ENCODE measurements around the gene RHOA. TPM values are rescaled to one million over a fixed set of nuclear protein-coding genes. Genes with fewer than 3 reads are reported as not detected.

Gene RHOA
- total and polyA plus RNA-seq, 2 of the 13 experiments (the other 11 are each of a cell fraction or from before 2014, with no cell fraction given), result 131 to 177 TPM

DNA sequence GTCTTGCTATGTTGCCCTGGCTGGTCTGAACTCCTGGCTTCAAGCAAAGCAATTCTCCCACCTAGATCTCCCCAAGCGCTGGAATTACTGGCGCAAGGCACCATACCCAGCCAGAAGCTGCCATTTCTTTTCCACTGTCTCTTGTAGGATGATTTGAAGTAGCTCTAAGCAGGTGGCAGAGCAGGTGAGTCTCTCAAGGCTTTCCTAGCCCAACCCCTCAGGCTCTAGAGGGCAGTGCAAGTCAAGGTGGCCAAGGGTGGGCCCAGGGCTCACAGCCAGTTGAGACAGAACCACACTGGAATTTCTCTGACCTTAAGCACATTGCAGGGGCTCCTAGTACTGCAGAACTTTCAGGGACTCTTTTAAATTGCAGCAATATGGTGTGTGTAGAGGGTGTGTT is 42.7 kb upstream of the RHOA start (continued):
- TF ChIP-seq, protein P1, sequence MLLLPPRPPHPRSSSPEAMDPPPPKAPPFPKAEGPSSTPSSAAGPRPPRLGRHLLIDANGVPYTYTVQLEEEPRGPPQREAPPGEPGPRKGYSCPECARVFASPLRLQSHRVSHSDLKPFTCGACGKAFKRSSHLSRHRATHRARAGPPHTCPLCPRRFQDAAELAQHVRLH (CRISPR knock-in tag; IDR thresholded peaks at IDR 0.05; ENCODE audit: borderline replicate concordance, low read depth), result 0 out of 2 replicates have a peak, but pooled peaks have one; percentile 53

DNA sequence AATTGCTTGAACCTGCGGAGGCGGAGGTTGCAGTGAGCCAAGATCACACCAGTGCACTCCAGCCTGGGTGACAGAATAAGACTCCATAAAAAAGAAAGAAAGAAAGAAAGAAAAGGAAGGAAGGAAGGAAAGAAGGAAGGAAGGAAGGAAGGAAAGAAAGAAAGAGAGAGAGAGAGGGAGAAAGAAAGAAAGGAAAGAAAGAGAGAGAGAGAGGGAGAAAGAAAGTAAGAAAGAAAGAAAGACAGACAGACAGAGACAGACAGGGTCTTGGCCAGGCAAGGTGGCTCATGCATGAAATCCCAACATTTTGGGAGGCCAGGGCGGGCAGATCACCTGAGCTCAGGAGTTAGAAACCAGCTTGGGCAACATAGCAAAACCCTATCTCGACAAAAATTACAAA is 41.8 kb upstream of the RHOA start:
- Histone ChIP-seq H3K4me1 (ENCODE audit: insufficient read depth, low read length) (peaks cover 45% of the 10 kb centered on the region), H4K20me1 (ENCODE audit: insufficient read depth, low read length) (no peaks in the 10 kb centered on the region), H3K9ac (ENCODE audit: insufficient read depth, low read depth, low read length) (no peak overlapping the region), H3K27me3 (ENCODE audit: control insufficient read depth in 1 of 2, insufficient read depth in 2 of 2, low read length in 2 of 2) (no peaks in the 10 kb centered on the region), H3K36me3 (replicated peaks in 1 of 2; ENCODE audit: control insufficient read depth in 1 of 2, insufficient read depth in 2 of 2, low read length in 2 of 2) (no peaks in the 10 kb centered on the region), H3K4me2 (ENCODE audit: low read depth, low read length) (no peak overlapping the region), H3K4me3 (replicated peaks in 1 of 3; ENCODE audit: insufficient read depth in 1 of 3, low read depth in 2 of 3, low read length in 3 of 3) (no peak overlapping the region), H3K79me2 (ENCODE audit: insufficient read depth, low read length) (no peaks in the 10 kb centered on the region), H3K27ac (ENCODE audit: extremely low read length, insufficient read depth, low read length) (no peak overlapping the region), H3K9me3 (ENCODE audit: low read length) (no peaks in the 10 kb centered on the region), H2AFZ (ENCODE audit: low read length) (no peak overlapping the region)
- POLR2A ChIA-PET, result interaction anchor here (0.6 to 1.2 kb wide), 2 partner anchors 32 to 42 kb away, joined by 4 to 7 read pairs; partner anchors contain the start of genes RHOA and TCTA
- no TSS peak for BruUV-seq (replicated peaks)
- ATAC-seq (no peak), DNase-seq (ENCODE audit: low spot score) (no peak), FAIRE-seq (no peak)
- CTCF ChIA-PET (ENCODE audit: low intra/inter-chr PET ratio, low total read pairs), result interaction anchor here (1.3 kb wide), 1 partner anchor 218 kb away, joined by 5 read pairs; no protein-coding TSS in a partner anchor
- TF ChIP-seq ZNF569 (CRISPR knock-in tag; IDR thresholded peaks at IDR 0.05; ENCODE audit: borderline replicate concordance) (no peak), KMT2A (CRISPR knock-in tag; IDR thresholded peaks at IDR 0.05) (no peak), NBN (conservative IDR thresholded peaks at IDR 0.05) (no peak), KLF9 (CRISPR knock-in tag; IDR thresholded peaks at IDR 0.05; ENCODE audit: low read depth) (no peak), ZC3H13 (CRISPR knock-in tag; IDR thresholded peaks at IDR 0.05) (no peak), ZNF20 (CRISPR knock-in tag; IDR thresholded peaks at IDR 0.05) (no peak), ZBTB42 (CRISPR knock-in tag; IDR thresholded peaks at IDR 0.05) (no peak), KLF13 (CRISPR knock-in tag; IDR thresholded peaks at IDR 0.05) (no peak), ZNF296 (CRISPR knock-in tag; conservative IDR thresholded peaks at IDR 0.05) (no peak), THYN1 (CRISPR knock-in tag; IDR thresholded peaks at IDR 0.05; ENCODE audit: borderline replicate concordance, low read depth) (no peak), DNMT1 (CRISPR knock-in tag; IDR thresholded peaks at IDR 0.05) (no peak), ZNF546 (CRISPR knock-in tag; conservative IDR thresholded peaks at IDR 0.05) (no peak), ZNF547 (CRISPR knock-in tag; IDR thresholded peaks at IDR 0.05) (no peak), PLRG1 (conservative IDR thresholded peaks at IDR 0.05) (no peak), MATR3 (CRISPR knock-in tag; IDR thresholded peaks at IDR 0.05) (no peak), ZNF703 (CRISPR knock-in tag; IDR thresholded peaks at IDR 0.05; ENCODE audit: borderline replicate concordance) (no peak), MED8 (CRISPR knock-in tag; IDR thresholded peaks at IDR 0.05; ENCODE audit: insufficient replicate concordance) (no peak)
- TF ChIP-seq, protein P2, sequence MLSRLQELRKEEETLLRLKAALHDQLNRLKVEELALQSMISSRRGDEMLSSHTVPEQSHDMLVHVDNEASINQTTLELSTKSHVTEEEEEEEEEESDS (CRISPR knock-in tag; IDR thresholded peaks at IDR 0.05; ENCODE audit: borderline replicate concordance), result no peak
- intact Hi-C loops (cut with micrococcal nuclease; ENCODE audit: unreplicated experiment), result loop anchor here (1.0 kb wide), 2 partner anchors 86 to 218 kb away; no protein-coding TSS in a partner anchor
- WGBS (ENCODE audit: low lambda C conversion rate), result 80% methylated on average over 4 of the region's 4 CpGs
- in situ Hi-C loops (cut with HindIII; ENCODE audit: extremely low pct_ligation_motif_present, low pct_unique_long_range_greater_than_20kb), result no loop called here
